Sigmoid colon (tissue), 7 donors: Measurements from ENCODE around the gene ARF1. TPM values are rescaled to one million over a fixed set of nuclear protein-coding genes. Genes with fewer than 3 reads are reported as not detected.

Source experiments
- DNase-seq: peaks from one replicate; pipeline ENCODE4 v3.0.0-alpha.2; 2019
- H3K27ac ChIP-seq, 4 donors: fragments of 200-600 bp; sonication (generic); one replicate each; pipeline ENCODE4 v1.5.1; 2016 to 2019; ENCODE audit warnings: mild to moderate bottlenecking in 1 of 4
- H3K27me3 ChIP-seq, 3 donors: fragments of 200-600 bp; sonication (generic); one replicate each; pipeline ENCODE4 v1.5.1; 2019; ENCODE audit warnings: mild to moderate bottlenecking in 1 of 3
- H3K36me3 ChIP-seq, 4 donors: fragments of 200-600 bp; sonication (generic); one replicate each; pipeline ENCODE4 v1.5.1; 2016 to 2019
- H3K4me1 ChIP-seq, 4 donors: fragments of 200-600 bp; sonication (generic); one replicate each; pipeline ENCODE4 v1.5.1; 2017 to 2019
- H3K4me3 ChIP-seq, 4 donors: fragments of 200-600 bp; sonication (generic); one replicate each; pipeline ENCODE4 v1.5.1; 2017 to 2019; ENCODE audit warnings: mild to moderate bottlenecking in 2 of 4, moderate library complexity in 1 of 4
- H3K9me3 ChIP-seq, 4 donors: fragments of 200-600 bp in 3 of 4; sonication (generic) in 3 of 4; one replicate each; pipeline versions ENCODE4 v1.5.1 to v1.6.1; 2013 to 2019
- CTCF ChIP-seq, 4 experiments: fragments of 450-650 bp in 3 of 4; fragments of 200-600 bp in 1 of 4; IDR thresholded peaks; one replicate each; pipeline ENCODE4 v1.5.1; 2016 to 2019; ENCODE audit warnings: antibody characterized with exemption in 4 of 4, mild to moderate bottlenecking in 3 of 4, moderate library complexity in 2 of 4
- EP300 ChIP-seq, 4 donors: sonication (generic); formaldehyde crosslinking; IDR thresholded peaks; one replicate each; pipeline ENCODE4 v1.6.1; 2017; ENCODE audit warnings: antibody characterized with exemption in 4 of 4
- POLR2A ChIP-seq, 2 donors: fragments of 450-650 bp; IDR thresholded peaks; one replicate each; pipeline ENCODE4 v1.6.1; 2016; ENCODE audit warnings: antibody characterized with exemption in 2 of 2, mild to moderate bottlenecking in 2 of 2, moderate library complexity in 2 of 2
- POLR2AphosphoS5 ChIP-seq, 4 donors: sonication (generic); formaldehyde crosslinking; IDR thresholded peaks; one replicate each; pipeline ENCODE4 v1.6.1; 2017; ENCODE audit warnings: antibody characterized with exemption in 4 of 4
- WGBS, 2 donors: extraction: QIAGEN DNeasy Blood & Tissue Kit; methylation state at CpG; one replicate each; pipeline ENCODE4 v1.1.7; 2013; 5-methylcytosine and 5-hydroxymethylcytosine counted together
- intact Hi-C: fragments of 100-400 bp; cut with DNase I; formaldehyde crosslinking; loops from one replicate; pipeline ENCODE4 v1.15.1; 2023
- polyA plus RNA-seq, 3 donors: library from polyadenylated mRNA; stranded (reverse); fragments of 200-250 nt; gene quantifications; one replicate each; pipeline ENCODE4 v1.2.3, GENCODE V29; 2013
- total RNA-seq, 4 donors: library from RNA; depleted of rRNA; stranded (reverse); fragments of >200 nt; gene quantifications; one replicate each; pipeline ENCODE4 v1.1.0, GENCODE V29; 2016
- donor health status: healthy with polysubstance abuse.
- donor health status: Bipolar disorder and iron deficiency.
- donor health status: healthy.

The ARF1 gene
- total and polyA plus RNA-seq, 7 donors: 212 to 482 (median 250) TPM

- peaks cover 0 to 37% (median 13%) of the 10 kb centered on the region in 4 donors for H3K36me3 ChIP-seq
- TF ChIP-seq EP300 (IDR thresholded peaks at IDR 0.05): no peak
- no peak for TF ChIP-seq CTCF (IDR thresholded peaks at IDR 0.05)
- no peak for TF ChIP-seq POLR2AphosphoS5 (IDR thresholded peaks at IDR 0.05)
- TF ChIP-seq POLR2A (IDR thresholded peaks at IDR 0.05): no peak
- H3K4me3 ChIP-seq: no peak overlapping the region
- H3K9me3 ChIP-seq: no peaks in the 10 kb centered on the region
- intact Hi-C loops: no loop called here
- no peaks in the 10 kb centered on the region for H3K27me3 ChIP-seq
- H3K27ac ChIP-seq: no peak overlapping the region
- peaks cover 0 to 65% (median 57%) of the 10 kb centered on the region in 4 donors for H3K4me1 ChIP-seq
- 94% methylated on average over 31 of the region's 31 CpGs for WGBS, 2 donors
- no peak for DNase-seq
These were observed 63.2 kb downstream of the ARF1 start for GRCh38 chr1:228145463-228146416.

- Histone ChIP-seq H3K9me3 (no peaks in the 10 kb centered on the region), H3K4me1 (peaks cover 0 to 65% (median 57%) of the 10 kb centered on the region in 4 donors), H3K27me3 (no peaks in the 10 kb centered on the region), H3K27ac (no peak overlapping the region), H3K36me3 (peaks cover 0 to 37% (median 13%) of the 10 kb centered on the region in 4 donors), H3K4me3 (no peak overlapping the region)
- WGBS, 2 donors: 93 to 94% methylated on average over 18 of the region's 18 CpGs
- intact Hi-C loops: no loop called here
- TF ChIP-seq EP300 (IDR thresholded peaks at IDR 0.05): no peak
- no peak for TF ChIP-seq POLR2A (IDR thresholded peaks at IDR 0.05)
- TF ChIP-seq CTCF (IDR thresholded peaks at IDR 0.05): no peak
- TF ChIP-seq POLR2AphosphoS5 (IDR thresholded peaks at IDR 0.05): no peak
- no peak for DNase-seq
These were observed 64.1 kb downstream of the ARF1 start for GRCh38 chr1:228146417-228147150.

- Histone ChIP-seq H3K9me3 (no peaks in the 10 kb centered on the region), H3K27ac (no peak overlapping the region), H3K36me3 (peaks cover 0 to 37% (median 13%) of the 10 kb centered on the region in 4 donors), H3K4me1 (peaks cover 0 to 65% (median 57%) of the 10 kb centered on the region in 4 donors), H3K27me3 (no peaks in the 10 kb centered on the region), H3K4me3 (no peak overlapping the region)
- DNase-seq: no peak
- TF ChIP-seq CTCF (IDR thresholded peaks at IDR 0.05) (no peak), POLR2AphosphoS5 (IDR thresholded peaks at IDR 0.05) (no peak), EP300 (IDR thresholded peaks at IDR 0.05) (no peak), POLR2A (IDR thresholded peaks at IDR 0.05) (no peak)
- intact Hi-C loops: no loop called here
- 94 to 96% methylated on average over 20 of the region's 20 CpGs for WGBS, 2 donors
These were observed 64.7 kb downstream of the ARF1 start for GRCh38 chr1:228147151-228147693.

GRCh38 chr1:228147768-228148167 lies 65.3 kb downstream of the ARF1 start:
- no peaks in the 10 kb centered on the region for H3K27me3 ChIP-seq
- DNase-seq: no peak
- H3K36me3 ChIP-seq: peaks cover 0 to 37% (median 13%) of the 10 kb centered on the region in 4 donors
- intact Hi-C loops: no loop called here
- H3K9me3 ChIP-seq: no peaks in the 10 kb centered on the region
- 92% methylated on average over 4 of the region's 4 CpGs for WGBS, 2 donors
- peak overlapping the region; percentile 85 to 93 (median 91) for H3K27ac ChIP-seq
- TF ChIP-seq CTCF (IDR thresholded peaks at IDR 0.05): no peak
- no peak for TF ChIP-seq EP300 (IDR thresholded peaks at IDR 0.05)
- TF ChIP-seq POLR2AphosphoS5 (IDR thresholded peaks at IDR 0.05): no peak
- TF ChIP-seq POLR2A (IDR thresholded peaks at IDR 0.05): no peak
- peaks cover 0 to 64% (median 53%) of the 10 kb centered on the region in 4 donors for H3K4me1 ChIP-seq
- H3K4me3 ChIP-seq: no peak overlapping the region
